HuH-7 (cell line): ENCODE measurements around the gene LCN10.

Experiments used
- DNase-seq: peaks from one replicate; pipeline ENCODE4 v3.0.0; 2011; ENCODE audit warnings: low spot score

Gene LCN10

GRCh38 chr9:136700304-136700703 lies 42.4 kb downstream of the LCN10 start:
- DNase-seq, result no peak

GRCh38 chr9:136698635-136699246 lies 44.0 kb downstream of the LCN10 start:
- DNase-seq, result no peak

GRCh38 chr9:136697821-136698526 lies 44.8 kb downstream of the LCN10 start:
- peak; percentile 81 for DNase-seq

GRCh38 chr9:136697146-136697820 lies 45.5 kb downstream of the LCN10 start:
- peak; percentile 65 for DNase-seq

- DNase-seq, result no peak
Observed at GRCh38 chr9:136696502-136696901, 46.2 kb downstream of the LCN10 start.

- DNase-seq, result no peak
Observed at GRCh38 chr9:136695955-136696354, 46.8 kb downstream of the LCN10 start.

- DNase-seq, result no peak
Observed at GRCh38 chr9:136695435-136695895, 47.3 kb downstream of the LCN10 start.

- no peak for DNase-seq
Observed at GRCh38 chr9:136694872-136695247, 47.9 kb downstream of the LCN10 start.

GRCh38 chr9:136694163-136694871 lies 48.4 kb downstream of the LCN10 start:
- peak; percentile 97 for DNase-seq

GRCh38 chr9:136693490-136694162 lies 49.1 kb downstream of the LCN10 start:
- peak; percentile 92 for DNase-seq

- no peak for DNase-seq
Observed at GRCh38 chr9:136693135-136693489, 49.6 kb downstream of the LCN10 start.

- DNase-seq, result no peak
Observed at GRCh38 chr9:136692185-136693134, 50.3 kb downstream of the LCN10 start.

GRCh38 chr9:136691316-136692184 lies 51.2 kb downstream of the LCN10 start:
- DNase-seq, result no peak

GRCh38 chr9:136690806-136691261 lies 51.9 kb downstream of the LCN10 start:
- no peak for DNase-seq

GRCh38 chr9:136690104-136690805 lies 52.5 kb downstream of the LCN10 start:
- DNase-seq, result no peak

- no peak for DNase-seq
Observed at GRCh38 chr9:136689108-136689460, 53.7 kb downstream of the LCN10 start.

GRCh38 chr9:136688274-136689107 lies 54.2 kb downstream of the LCN10 start:
- no peak for DNase-seq
